Hepatocyte (in vitro differentiated cells): Measurements from ENCODE around the gene C1orf116. TPM values are rescaled to one million over a fixed set of nuclear protein-coding genes. Genes with fewer than 3 reads are reported as not detected.
A peak's percentile ranks its signal among the peaks of the same experiment; 100 is the strongest.

Experiments used
- DNase-seq: peaks from one replicate; pipeline ENCODE4 v3.0.0-alpha.2; 2016; ENCODE audit warnings: low spot score
- H2AFZ ChIP-seq: fragments of 200-600 bp; sonication (generic); 2 replicates; pipeline ENCODE4 v1.6.0; 2016; ENCODE audit warnings: antibody characterized with exemption, mild to moderate bottlenecking
- H3K27ac ChIP-seq: fragments of 200-600 bp; sonication (generic); 2 replicates; pipeline ENCODE4 v1.5.1; 2016; ENCODE audit warnings: mild to moderate bottlenecking
- H3K27me3 ChIP-seq: fragments of 200-600 bp; sonication (generic); 2 replicates; pipeline ENCODE4 v1.6.1; 2016
- H3K36me3 ChIP-seq: fragments of 200-600 bp; sonication (generic); replicated peaks from 2 replicates; pipeline ENCODE4 v1.5.1; 2016; ENCODE audit warnings: low read depth; ENCODE audit not compliant: insufficient read depth
- H3K4me1 ChIP-seq: fragments of 200-600 bp; sonication (generic); 2 replicates; pipeline ENCODE4 v1.5.1; 2016; ENCODE audit warnings: mild to moderate bottlenecking, moderate library complexity; ENCODE audit not compliant: insufficient read depth
- H3K4me2 ChIP-seq: fragments of 200-600 bp; sonication (generic); 2 replicates; pipeline ENCODE4 v1.6.0; 2016
- H3K4me3 ChIP-seq: fragments of 200-600 bp; sonication (generic); 2 replicates; pipeline ENCODE4 v1.5.1; 2016; ENCODE audit warnings: mild to moderate bottlenecking
- H3K79me2 ChIP-seq: fragments of 200-600 bp; sonication (generic); 2 replicates; pipeline ENCODE4 v1.6.0; 2017; ENCODE audit warnings: mild to moderate bottlenecking
- H3K9me2 ChIP-seq: fragments of 200-600 bp; sonication (generic); replicated peaks from 2 replicates; pipeline ENCODE4 v1.6.0; 2017; ENCODE audit warnings: mild to moderate bottlenecking; ENCODE audit not compliant: insufficient read depth
- H3K9me3 ChIP-seq: fragments of 200-600 bp; sonication (generic); 2 replicates; pipeline ENCODE4 v1.5.1; 2016; ENCODE audit warnings: low read depth, mild to moderate bottlenecking
- H4K20me1 ChIP-seq: fragments of 200-600 bp; sonication (generic); 2 replicates; pipeline ENCODE4 v1.6.0; 2016; ENCODE audit warnings: mild to moderate bottlenecking; ENCODE audit not compliant: insufficient read depth, poor library complexity, severe bottlenecking
- CTCF ChIP-seq: fragments of 200-600 bp; sonication (generic); IDR thresholded peaks from 2 replicates; pipeline ENCODE4 v1.5.1; 2016; ENCODE audit warnings: antibody characterized with exemption, mild to moderate bottlenecking; ENCODE audit not compliant: poor library complexity
- EZH2 ChIP-seq: fragments of 200-600 bp; sonication (generic); IDR thresholded peaks from 2 replicates; pipeline ENCODE4 v1.6.1; 2016; ENCODE audit warnings: antibody characterized with exemption, mild to moderate bottlenecking, borderline replicate concordance
- EZH2phosphoT487 ChIP-seq: fragments of 200-600 bp; sonication (generic); IDR thresholded peaks from one replicate; pipeline ENCODE4 v1.6.1; 2018; ENCODE audit warnings: antibody characterized with exemption, mild to moderate bottlenecking, low read depth, moderate library complexity; ENCODE audit not compliant: unreplicated experiment, severe bottlenecking
- WGBS: methylation state at CpG from one replicate; pipeline ENCODE4 v1.1.6; 2016; ENCODE audit warnings: low lambda C conversion rate; ENCODE audit errors: missing lambda C conversion rate; 5-methylcytosine and 5-hydroxymethylcytosine counted together
- polyA plus RNA-seq: library from polyadenylated mRNA; unstranded; fragments of >200 nt; fragmentation: Nextera tagmentation; extraction: Ambion mirVana; gene quantifications from 2 replicates; pipeline ENCODE4 v1.2.1, GENCODE V29; 2016
- total RNA-seq: library from RNA; depleted of rRNA; stranded (reverse); fragments of >200 nt; gene quantifications from 2 replicates; pipeline ENCODE4 v1.2.3, GENCODE V29; 2014

Gene C1orf116
- total and polyA plus RNA-seq, 2 experiments from 2014 or later: 15.7 to 18.3 TPM

GRCh38 chr1:207009182-207009850 lies 23.2 kb downstream of the C1orf116 start:
- TF ChIP-seq CTCF: no peak
- TF ChIP-seq EZH2phosphoT487: no peak
- no peak for TF ChIP-seq EZH2
- Histone ChIP-seq H3K27me3 (no peaks in the 10 kb centered on the region), H3K79me2 (no peaks in the 10 kb centered on the region), H3K9me3 (no peaks in the 10 kb centered on the region), H3K4me3 (no peak overlapping the region), H3K4me2 (no peak overlapping the region), H3K9me2 (no peaks in the 10 kb centered on the region), H3K36me3 (no peaks in the 10 kb centered on the region), H2AFZ (no peak overlapping the region), H4K20me1 (no peaks in the 10 kb centered on the region), H3K27ac (peak overlapping the region; percentile 87), H3K4me1 (peaks cover 24% of the 10 kb centered on the region)
- WGBS: 95% methylated on average over 10 of the region's 10 CpGs
- DNase-seq: no peak

DNA sequence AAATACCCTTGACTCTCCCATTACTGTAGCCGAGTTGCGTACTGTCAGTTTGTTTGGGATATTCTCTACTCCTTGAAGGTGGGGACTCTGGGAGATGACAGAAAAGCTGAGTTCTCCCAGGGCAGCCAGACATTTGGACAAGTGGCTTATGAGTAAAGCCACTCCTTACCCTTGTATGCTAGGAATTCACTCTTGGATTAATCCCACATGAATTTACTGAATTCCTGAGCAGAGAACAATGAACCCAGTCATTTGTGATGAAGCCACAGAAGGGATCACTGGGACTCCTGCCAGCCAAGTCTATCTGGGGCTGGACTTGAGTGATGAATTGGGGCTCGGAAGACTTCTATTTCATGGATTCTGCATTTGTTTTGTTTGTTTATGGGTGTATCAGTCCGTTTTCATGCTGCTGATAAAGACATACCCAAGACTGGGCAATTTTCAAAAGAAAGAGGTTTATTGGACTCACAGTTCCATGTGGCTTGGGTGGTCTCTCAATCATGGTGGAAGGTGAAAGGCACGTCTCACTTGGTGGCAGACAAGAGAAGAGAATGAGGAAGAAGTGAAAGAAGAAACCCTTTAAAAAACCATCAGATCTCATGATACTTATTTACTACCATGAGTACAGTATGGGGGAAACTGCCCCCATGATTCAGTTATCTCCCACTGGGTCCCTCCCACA lies 25.1 kb downstream of the C1orf116 start:
- Histone ChIP-seq H4K20me1 (no peaks in the 10 kb centered on the region), H2AFZ (no peak overlapping the region), H3K9me3 (no peaks in the 10 kb centered on the region), H3K4me3 (no peak overlapping the region), H3K4me2 (no peak overlapping the region), H3K4me1 (peaks cover 24% of the 10 kb centered on the region), H3K79me2 (no peaks in the 10 kb centered on the region), H3K27ac (peak overlapping the region; percentile 87), H3K36me3 (no peaks in the 10 kb centered on the region), H3K9me2 (no peaks in the 10 kb centered on the region), H3K27me3 (no peaks in the 10 kb centered on the region)
- DNase-seq: no peak
- TF ChIP-seq EZH2phosphoT487: no peak
- no peak for TF ChIP-seq CTCF
- TF ChIP-seq EZH2: no peak
- 68% methylated on average over 5 of the region's 5 CpGs for WGBS

DNA sequence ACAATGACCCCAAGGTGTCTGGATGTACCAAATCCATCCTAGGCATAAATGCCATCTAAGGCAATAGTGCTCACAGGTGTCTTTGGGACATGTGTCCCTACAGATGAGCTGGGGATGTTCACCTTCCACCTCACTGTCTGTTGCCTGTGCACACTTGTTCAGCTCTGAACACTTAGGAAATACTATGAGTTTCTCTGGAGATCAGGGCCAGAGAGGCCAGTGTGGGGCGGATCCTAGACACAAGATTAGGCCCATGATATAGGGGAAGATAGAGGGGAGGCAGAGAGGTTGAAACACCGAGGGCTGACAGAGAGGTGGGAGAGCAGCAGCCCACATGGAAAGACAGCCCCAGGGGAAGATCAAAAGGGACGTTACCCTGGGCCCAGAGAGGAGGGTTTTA lies 25.6 kb downstream of the C1orf116 start:
- H3K27ac ChIP-seq: peak overlapping the region; percentile 87
- no peak overlapping the region for H3K4me2 ChIP-seq
- WGBS: 63% methylated on average over 3 of the region's 3 CpGs
- no peak overlapping the region for H3K4me3 ChIP-seq
- H2AFZ ChIP-seq: no peak overlapping the region
- no peaks in the 10 kb centered on the region for H3K9me3 ChIP-seq
- TF ChIP-seq EZH2 (no peak), CTCF (no peak), EZH2phosphoT487 (no peak)
- H3K36me3 ChIP-seq: no peaks in the 10 kb centered on the region
- no peaks in the 10 kb centered on the region for H4K20me1 ChIP-seq
- no peaks in the 10 kb centered on the region for H3K79me2 ChIP-seq
- H3K27me3 ChIP-seq: no peaks in the 10 kb centered on the region
- peaks cover 24% of the 10 kb centered on the region for H3K4me1 ChIP-seq
- no peaks in the 10 kb centered on the region for H3K9me2 ChIP-seq
- no peak for DNase-seq
